DMS153 treated with DMSO at 0.1 percent for 48 hours (cell line): Measurements from ENCODE around the gene GALNT14.
"Not testable (repeated sequence)": the region's sequence is repeated elsewhere in the genome, so short reads cannot be mapped to it uniquely, and the experiment has no call there.

ENCODE experiments used
- DNase-seq: peaks from one replicate; lab custom pipeline; 2025; ENCODE audit not compliant: unreplicated experiment; lab: John Stamatoyannopoulos, UW

GALNT14 gene

DNA sequence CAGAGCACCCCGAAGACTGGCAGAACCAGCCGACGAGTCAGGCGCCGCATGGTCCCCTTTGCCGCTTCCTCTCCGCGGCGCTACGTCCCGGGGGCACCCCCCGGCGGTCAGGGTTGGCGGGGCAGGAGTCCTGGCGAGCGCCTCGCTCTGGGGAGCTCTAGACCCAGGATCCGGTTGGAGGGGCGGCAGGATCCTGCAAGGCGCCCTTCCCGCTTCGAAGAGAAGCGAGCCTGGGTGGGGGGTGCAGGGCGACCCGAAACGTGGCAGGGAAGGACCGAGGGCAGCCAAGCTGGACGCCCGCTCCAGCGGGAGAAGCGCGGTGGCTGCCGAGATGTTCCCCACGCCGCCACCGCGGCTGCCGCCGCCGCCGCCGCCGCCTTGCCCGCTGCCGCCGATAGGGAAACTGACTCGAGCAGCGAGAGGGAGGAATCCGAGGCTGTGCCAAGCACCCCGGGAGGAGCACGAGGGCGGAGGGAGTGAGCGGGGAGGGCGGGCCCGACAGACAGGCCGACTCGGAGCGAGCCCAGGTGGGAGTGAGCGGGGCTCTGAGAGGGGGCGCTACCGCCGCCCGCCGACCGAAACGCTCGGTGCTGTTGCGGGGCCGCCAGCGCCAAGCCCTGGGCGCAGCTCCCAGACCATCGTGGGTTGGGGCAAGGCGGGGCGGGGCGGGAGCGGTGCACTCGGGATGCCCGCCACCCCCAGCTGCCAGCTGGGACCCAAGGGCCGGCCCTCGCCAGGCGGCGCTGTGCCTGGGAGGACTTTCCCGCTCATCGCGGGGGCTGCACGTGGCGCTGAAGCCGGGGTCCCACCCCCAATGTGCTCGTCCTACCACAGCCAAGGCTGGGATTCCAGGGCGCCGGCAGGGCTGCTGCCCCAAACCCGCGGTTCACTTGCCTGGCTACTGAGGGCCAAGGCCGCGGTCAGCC is at the start of gene GALNT14:
GALNT14 (minus strand) TSS at position 404 of the 926 bp plus-strand sequence; CDS start at position 50, 354 bp downstream.
- peak; percentile 39 for DNase-seq

DNA sequence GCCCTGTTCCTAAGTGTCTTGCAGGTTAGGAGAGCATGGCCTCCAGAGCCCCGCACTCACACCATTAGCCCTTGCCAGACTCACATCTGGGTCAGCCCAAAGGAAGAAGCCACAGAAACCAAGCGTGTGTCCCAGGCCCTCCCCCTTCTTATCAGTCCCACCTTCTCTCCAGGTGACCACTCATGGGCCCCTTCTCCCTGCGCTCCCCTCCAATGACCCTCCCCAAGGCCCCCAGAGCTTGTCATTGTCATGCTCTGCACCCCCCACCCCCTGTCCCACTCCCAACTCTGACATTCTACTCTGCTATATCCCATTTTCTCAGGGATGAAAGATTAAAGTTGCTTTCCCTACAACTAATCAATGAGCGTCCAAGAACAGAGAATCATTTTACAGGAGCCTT is 48.9 kb upstream of the GALNT14 start:
- no peak for DNase-seq

DNA sequence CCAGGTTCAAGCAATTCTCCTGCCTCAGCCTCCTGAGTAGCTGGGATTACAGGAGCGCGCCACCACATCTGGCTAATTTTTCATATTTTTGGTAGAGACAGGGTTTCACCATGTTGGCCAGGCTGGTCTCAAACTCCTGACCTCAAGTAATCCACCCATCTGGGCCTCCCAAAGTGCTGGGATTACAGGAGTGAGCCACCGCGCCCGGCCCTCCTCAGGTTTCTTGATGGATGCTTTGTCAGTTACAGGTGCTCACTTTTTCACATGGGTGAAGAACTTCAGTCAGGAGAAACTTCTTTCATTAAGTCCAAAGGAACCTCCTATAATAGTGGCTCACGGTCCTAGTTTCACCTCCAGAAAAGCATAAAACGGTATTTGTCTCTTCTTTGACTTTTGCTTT is 45.7 kb upstream of the GALNT14 start:
- not testable (repeated sequence) for DNase-seq

DNA sequence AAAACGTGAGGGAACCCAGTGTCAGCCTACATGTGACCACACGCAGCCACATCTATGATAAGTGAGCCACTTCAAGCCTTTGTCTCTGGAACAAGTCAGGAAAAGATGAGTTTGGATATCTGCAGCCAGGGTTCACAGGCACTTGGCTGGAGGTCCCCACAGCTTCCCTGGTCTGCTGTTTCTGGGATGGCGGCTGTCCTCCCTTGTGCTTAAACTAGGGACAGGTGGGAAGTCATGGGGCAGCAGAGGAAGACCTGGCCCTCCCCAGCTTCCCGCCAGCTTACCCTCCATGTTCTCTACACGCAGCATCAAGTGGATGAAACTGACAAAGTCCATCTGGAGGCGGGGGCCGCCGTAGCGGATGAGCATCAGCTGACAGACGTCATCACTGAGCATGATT is 38.5 kb upstream of the GALNT14 start:
- no peak for DNase-seq

GRCh38 chr2:31171142-31171541 is 32.9 kb upstream of the GALNT14 start:
- DNase-seq = no peak

- DNase-seq = peak; percentile 70
Observed at GRCh38 chr2:31170071-31170698, 31.9 kb upstream of the GALNT14 start.

GRCh38 chr2:31168291-31168690 is 30.1 kb upstream of the GALNT14 start:
- DNase-seq = no peak

DNA sequence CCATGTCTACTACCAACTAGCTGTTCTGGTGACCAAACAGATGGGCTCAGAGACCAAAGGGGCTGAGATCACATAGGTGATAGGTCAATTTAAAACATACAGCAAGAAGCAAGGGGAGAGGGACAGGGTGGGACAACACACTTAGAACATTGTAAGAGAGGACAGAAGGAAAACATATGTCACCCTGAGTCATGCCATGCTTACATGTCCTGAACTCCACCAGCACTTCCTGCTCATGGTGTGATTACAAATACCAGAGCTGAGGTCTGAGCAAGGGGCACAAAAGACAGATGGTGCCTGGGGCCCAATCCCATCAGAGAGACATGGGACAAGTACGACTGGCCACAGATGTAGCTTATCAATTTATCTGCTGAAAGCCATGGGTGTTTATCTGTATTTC is 28.7 kb upstream of the GALNT14 start:
- DNase-seq = no peak

DNA sequence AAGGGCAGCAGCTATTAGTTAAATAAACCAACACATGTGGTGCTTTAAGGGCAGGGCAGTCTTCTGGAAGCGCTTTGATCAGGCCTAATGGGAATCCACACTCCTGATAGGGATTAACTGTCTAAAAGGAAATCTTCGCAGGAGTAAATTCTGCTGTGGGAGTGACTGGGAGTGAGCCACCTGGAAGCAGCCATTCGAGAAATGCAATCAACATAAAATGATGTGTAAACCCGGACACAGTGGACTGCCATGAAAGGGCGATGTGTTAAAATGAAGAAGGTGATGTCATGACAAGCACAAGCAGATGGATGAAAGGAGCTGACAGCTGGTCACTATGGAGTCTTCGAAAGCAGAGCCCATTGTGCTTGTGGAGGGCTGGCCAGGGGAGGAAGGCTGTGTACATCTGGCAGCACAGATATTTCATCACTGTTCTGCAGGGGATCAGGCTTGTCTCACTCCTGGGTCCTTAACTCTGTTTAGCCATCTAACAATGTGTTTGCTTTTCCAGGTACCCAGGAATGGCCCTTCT is 24.8 kb upstream of the GALNT14 start:
- no peak for DNase-seq

DNA sequence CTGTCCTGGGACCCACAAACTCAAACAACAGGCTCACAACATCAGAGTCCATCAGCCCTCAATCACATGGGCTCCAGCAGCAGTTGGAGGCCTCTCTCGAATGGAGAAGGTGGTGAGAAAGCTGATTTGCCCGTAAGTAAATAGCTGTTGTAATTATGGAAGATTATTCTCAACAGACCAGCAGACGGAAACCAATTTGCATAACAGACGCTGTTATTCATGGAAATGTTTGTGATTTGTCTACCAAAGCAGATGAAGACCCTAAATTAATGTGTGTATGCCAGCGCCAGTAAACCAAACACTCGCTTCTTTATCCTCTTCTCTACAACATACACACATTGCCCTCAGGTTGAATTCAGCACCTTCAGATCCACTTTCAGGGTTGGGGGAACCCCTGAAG is 23.4 kb upstream of the GALNT14 start:
- no peak for DNase-seq

- no peak for DNase-seq
Observed at GRCh38 chr2:31151501-31151900, 13.3 kb upstream of the GALNT14 start.

GRCh38 chr2:31150120-31150670 is 12.0 kb upstream of the GALNT14 start:
- no peak for DNase-seq

DNA sequence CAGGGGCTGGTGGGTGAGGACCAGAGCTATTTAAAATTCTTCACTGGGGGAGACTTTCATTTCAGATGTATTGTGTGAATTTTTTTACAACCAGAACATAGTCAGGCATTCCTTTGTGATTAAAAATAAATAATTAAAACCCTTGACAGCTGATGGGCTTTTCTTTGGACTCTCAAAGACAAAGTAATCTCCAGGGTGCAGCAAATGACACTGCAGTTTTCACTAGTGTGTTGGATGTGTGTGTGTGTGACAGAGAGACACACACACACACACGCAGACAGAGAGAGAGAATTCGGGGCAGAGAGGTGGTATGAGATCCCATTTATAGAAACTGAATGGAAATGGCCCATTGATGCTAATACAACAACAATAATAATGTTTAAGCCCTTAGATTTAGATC is 10.3 kb upstream of the GALNT14 start:
- no peak for DNase-seq

- DNase-seq = no peak
Observed at GRCh38 chr2:31147645-31148044, 9.4 kb upstream of the GALNT14 start.

DNA sequence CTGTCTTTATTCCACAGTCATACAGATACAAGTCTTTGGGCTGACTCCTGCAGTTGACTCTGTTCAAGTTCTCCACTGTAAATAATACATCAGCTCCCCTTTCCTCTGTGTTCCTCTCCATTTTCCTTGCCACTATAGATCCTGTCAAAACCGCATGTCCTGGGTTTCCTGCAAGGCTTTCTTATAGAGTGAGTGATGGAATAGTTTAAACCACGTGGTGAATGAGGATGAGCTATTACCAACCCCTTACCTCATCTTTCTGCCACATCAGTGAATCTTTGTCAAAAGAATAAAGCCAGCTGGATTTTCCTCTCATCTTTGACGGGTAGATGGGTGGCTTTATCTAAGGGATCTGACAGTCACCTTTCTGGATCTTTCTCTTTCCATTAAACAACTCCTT is 3.9 kb upstream of the GALNT14 start:
- DNase-seq = no peak

- no peak for DNase-seq
Observed at GRCh38 chr2:31141443-31142085, 3.3 kb upstream of the GALNT14 start.

- DNase-seq = no peak
Observed at GRCh38 chr2:31140151-31140550, 1.9 kb upstream of the GALNT14 start.

DNA sequence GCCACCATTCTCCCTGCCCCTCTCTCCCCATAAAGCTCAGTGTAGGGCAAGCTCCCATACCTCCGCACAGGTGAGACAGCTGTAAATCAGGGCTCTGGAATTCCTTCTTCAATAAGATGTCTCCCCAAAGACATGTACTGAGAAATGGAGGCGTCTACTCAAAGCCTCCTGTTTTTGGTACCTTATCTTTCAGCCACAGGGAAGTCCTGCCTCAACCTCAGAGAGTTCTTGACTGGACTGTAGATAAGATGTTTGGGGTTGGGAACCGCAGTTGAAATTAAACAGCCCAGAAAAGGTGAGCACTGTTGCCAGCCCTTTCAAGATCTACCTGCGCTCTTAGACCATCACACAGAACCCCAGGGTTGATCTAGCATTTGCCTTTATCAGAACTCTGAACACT is 1.4 kb upstream of the GALNT14 start:
- DNase-seq = no peak

DNA sequence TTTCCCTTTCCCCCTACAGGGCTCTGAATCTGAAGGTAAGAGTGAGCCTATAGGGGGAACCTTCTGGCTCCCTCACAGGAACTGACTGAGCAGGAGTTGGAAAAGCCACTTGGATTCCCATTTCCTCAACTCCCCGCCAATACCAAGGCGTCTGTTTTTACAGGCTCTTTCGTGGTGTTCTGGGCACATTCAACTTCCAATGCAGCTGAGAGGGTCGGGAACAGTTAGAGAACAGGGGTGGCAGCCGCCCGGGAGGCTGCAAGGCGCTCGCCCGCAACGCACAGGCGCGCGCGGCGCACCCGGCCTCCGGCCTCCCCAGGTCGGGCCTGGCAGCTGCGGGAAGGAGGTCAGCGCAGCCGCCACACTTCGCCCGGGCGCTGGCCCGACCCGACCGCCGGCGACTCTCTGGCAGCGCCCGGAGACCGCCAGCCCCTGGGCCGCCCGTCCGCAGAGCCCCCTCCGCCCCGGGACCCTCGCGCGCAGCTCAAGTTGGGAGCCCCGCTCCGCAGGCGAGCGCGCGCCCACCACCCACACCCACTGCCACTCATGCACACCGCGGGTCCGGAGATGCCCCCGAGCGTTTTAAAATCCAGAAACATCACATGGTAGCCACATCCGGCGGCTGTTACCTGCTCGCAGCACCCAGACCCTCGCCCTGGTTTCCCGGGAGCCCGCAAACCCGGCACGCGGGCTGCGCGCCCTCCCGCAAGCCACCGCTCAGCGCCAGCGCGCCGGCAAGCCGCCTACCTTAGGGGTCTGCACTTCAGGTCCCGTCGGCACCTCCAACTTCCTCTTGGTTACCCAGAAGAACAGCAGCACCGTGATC is 816 bp downstream of the GALNT14 start:
- DNase-seq = peak; percentile 4

DNA sequence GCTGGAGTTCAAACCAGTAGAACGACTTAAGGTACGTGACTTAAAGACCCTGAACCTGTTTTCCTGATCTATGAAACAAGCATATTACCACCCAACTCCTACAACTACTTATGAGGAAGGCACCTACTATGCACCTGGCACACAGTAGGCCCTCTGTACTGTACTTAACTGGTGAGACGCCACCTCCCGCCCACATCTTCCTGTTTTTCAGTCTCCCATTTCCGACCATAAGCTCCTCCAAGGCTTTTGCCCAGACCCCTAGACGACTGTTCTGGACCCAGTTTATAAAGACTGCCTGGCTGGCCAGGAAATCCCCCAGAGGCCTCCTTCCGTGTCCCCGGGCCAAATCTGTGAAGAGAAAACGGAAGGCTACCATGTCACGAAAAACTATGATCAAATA is 1.5 kb downstream of the GALNT14 start:
- no peak for DNase-seq
